Gastroesophageal sphincter (tissue), 3 donors: ENCODE data around the gene PRUNE2.

Experiments
- CTCF ChIP-seq, 4 experiments: fragments of 200-600 bp in 2 of 4; fragments of 450-650 bp in 2 of 4; sonication (generic) in 1 of 4; IDR thresholded peaks; one replicate each; pipeline ENCODE4 v1.5.1; 2017 to 2019; ENCODE audit warnings: antibody characterized with exemption in 4 of 4, mild to moderate bottlenecking in 2 of 4, moderate library complexity in 2 of 4
- EP300 ChIP-seq: sonication (generic); formaldehyde crosslinking; IDR thresholded peaks from one replicate; pipeline ENCODE4 v1.6.1; 2017; ENCODE audit warnings: antibody characterized with exemption, mild to moderate bottlenecking
- POLR2A ChIP-seq, 2 donors: fragments of 450-650 bp; IDR thresholded peaks; one replicate each; pipeline ENCODE4 v1.6.1; 2017; ENCODE audit warnings: antibody characterized with exemption in 2 of 2, mild to moderate bottlenecking in 2 of 2, moderate library complexity in 1 of 2
- POLR2AphosphoS5 ChIP-seq: sonication (generic); formaldehyde crosslinking; IDR thresholded peaks from one replicate; pipeline ENCODE4 v1.6.1; 2017; ENCODE audit warnings: antibody characterized with exemption

GRCh38 chr9:76588316-76588715 is 317.6 kb downstream of the PRUNE2 start:
- TF ChIP-seq CTCF (IDR thresholded peaks at IDR 0.05) (no peak), EP300 (no peak), POLR2AphosphoS5 (no peak), POLR2A (IDR thresholded peaks at IDR 0.05) (no peak)
